ENCODE results near the gene ARL10. TPM values are rescaled to one million over a fixed set of nuclear protein-coding genes. Genes with fewer than 3 reads are reported as not detected.

The ARL10 gene
- total RNA-seq, 3 donors from 2014 or later (not counting 1 experiment from before 2014, with no cell fraction given) = 0.75 to 6.8 (median 6.7) TPM

- ATAC-seq (no peak), DNase-seq (no peak)
- H3K4me1 ChIP-seq (ENCODE audit: control insufficient read depth, insufficient read depth, low read length) = no peaks in the 10 kb centered on the region
- no peaks in the 10 kb centered on the region for H3K36me3 Mint-ChIP-seq
- H3K27me3 ChIP-seq (ENCODE audit: control insufficient read depth, insufficient read depth, low read length) = no peaks in the 10 kb centered on the region
- H3K27me3 Mint-ChIP-seq (ENCODE audit: low read depth in 2 of 2) = peaks cover 20 to 22% of the 10 kb centered on the region in 2 donors
- 100% methylated on average over 1 of the region's 1 CpG for WGBS (ENCODE audit: insufficient coverage)
- intact Hi-C loops (cut with micrococcal nuclease) = no loop called here
- no peak overlapping the region for H3K27ac Mint-ChIP-seq
- no peaks in the 10 kb centered on the region for H3K9me3 ChIP-seq (ENCODE audit: control insufficient read depth, insufficient read depth, low read length)
- H3K4me3 ChIP-seq (ENCODE audit: low read length) = no peak overlapping the region
- no peaks in the 10 kb centered on the region for H3K36me3 ChIP-seq (ENCODE audit: control insufficient read depth, insufficient read depth, low read length)
- no peak overlapping the region for H3K4me3 Mint-ChIP-seq
- H3K4me1 Mint-ChIP-seq = peaks cover 3% of the 10 kb centered on the region in 2 donors
- no peak overlapping the region for H3K27ac ChIP-seq (ENCODE audit: low read length)
- no peak for TF ChIP-seq CTCF (IDR thresholded peaks at IDR 0.05)
- no peaks in the 10 kb centered on the region for H3K9me3 Mint-ChIP-seq
These were observed 59.9 kb downstream of the ARL10 start for GRCh38 chr5:176425138-176425537.

GRCh38 chr5:176425791-176426190, 60.5 kb downstream of the ARL10 start:
- Histone ChIP-seq H3K27ac (ENCODE audit: low read length) (no peak overlapping the region), H3K9me3 (ENCODE audit: control insufficient read depth, insufficient read depth, low read length) (no peaks in the 10 kb centered on the region), H3K36me3 (ENCODE audit: control insufficient read depth, insufficient read depth, low read length) (no peaks in the 10 kb centered on the region), H3K4me3 (ENCODE audit: low read length) (no peak overlapping the region), H3K27me3 (ENCODE audit: control insufficient read depth, insufficient read depth, low read length) (no peaks in the 10 kb centered on the region), H3K4me1 (ENCODE audit: control insufficient read depth, insufficient read depth, low read length) (no peaks in the 10 kb centered on the region)
- no peak for DNase-seq
- Mint-ChIP-seq H3K27me3 (ENCODE audit: low read depth in 2 of 2) (peaks cover 16 to 22% of the 10 kb centered on the region in 2 donors), H3K27ac (no peak overlapping the region), H3K4me1 (peaks cover 4 to 9% of the 10 kb centered on the region in 2 donors), H3K4me3 (no peak overlapping the region), H3K9me3 (no peaks in the 10 kb centered on the region), H3K36me3 (no peaks in the 10 kb centered on the region)
- intact Hi-C loops (cut with micrococcal nuclease) = no loop called here
- ATAC-seq = no peak
- no peak for TF ChIP-seq CTCF (IDR thresholded peaks at IDR 0.05)
- WGBS (ENCODE audit: insufficient coverage) = 88% methylated on average over 1 of the region's 1 CpG

- H3K4me1 ChIP-seq (ENCODE audit: control insufficient read depth, insufficient read depth, low read length) = no peaks in the 10 kb centered on the region
- H3K27ac Mint-ChIP-seq = no peak overlapping the region
- no peaks in the 10 kb centered on the region for H3K36me3 Mint-ChIP-seq
- no peaks in the 10 kb centered on the region for H3K36me3 ChIP-seq (ENCODE audit: control insufficient read depth, insufficient read depth, low read length)
- ATAC-seq = no peak
- no peak for DNase-seq
- intact Hi-C loops (cut with micrococcal nuclease) = no loop called here
- H3K9me3 Mint-ChIP-seq = no peaks in the 10 kb centered on the region
- no peak overlapping the region for H3K4me3 Mint-ChIP-seq
- 100% methylated on average over 1 of the region's 1 CpG for WGBS (ENCODE audit: insufficient coverage)
- H3K27ac ChIP-seq (ENCODE audit: low read length) = no peak overlapping the region
- H3K4me3 ChIP-seq (ENCODE audit: low read length) = no peak overlapping the region
- peaks cover 9 to 13% of the 10 kb centered on the region in 2 donors for H3K27me3 Mint-ChIP-seq (ENCODE audit: low read depth in 2 of 2)
- H3K9me3 ChIP-seq (ENCODE audit: control insufficient read depth, insufficient read depth, low read length) = no peaks in the 10 kb centered on the region
- no peak for TF ChIP-seq CTCF (IDR thresholded peaks at IDR 0.05)
- H3K27me3 ChIP-seq (ENCODE audit: control insufficient read depth, insufficient read depth, low read length) = no peaks in the 10 kb centered on the region
- peaks cover 4 to 10% of the 10 kb centered on the region in 2 donors for H3K4me1 Mint-ChIP-seq
These were observed 61.6 kb downstream of the ARL10 start for GRCh38 chr5:176426876-176427275.

GRCh38 chr5:176427971-176428370, 62.7 kb downstream of the ARL10 start:
- Histone ChIP-seq H3K4me3 (ENCODE audit: low read length) (no peak overlapping the region), H3K4me1 (ENCODE audit: control insufficient read depth, insufficient read depth, low read length) (no peaks in the 10 kb centered on the region), H3K36me3 (ENCODE audit: control insufficient read depth, insufficient read depth, low read length) (no peaks in the 10 kb centered on the region), H3K27me3 (ENCODE audit: control insufficient read depth, insufficient read depth, low read length) (no peaks in the 10 kb centered on the region), H3K27ac (ENCODE audit: low read length) (no peak overlapping the region), H3K9me3 (ENCODE audit: control insufficient read depth, insufficient read depth, low read length) (no peaks in the 10 kb centered on the region)
- Mint-ChIP-seq H3K27me3 (ENCODE audit: low read depth in 2 of 2) (peaks cover 7 to 10% of the 10 kb centered on the region in 2 donors), H3K4me3 (no peak overlapping the region), H3K9me3 (no peaks in the 10 kb centered on the region), H3K27ac (no peak overlapping the region), H3K36me3 (no peaks in the 10 kb centered on the region), H3K4me1 (peaks cover 4 to 10% of the 10 kb centered on the region in 2 donors)
- ATAC-seq (no peak), DNase-seq (no peak)
- intact Hi-C loops (cut with micrococcal nuclease) = no loop called here
- 77% methylated on average over 4 of the region's 4 CpGs for WGBS (ENCODE audit: insufficient coverage)
- no peak for TF ChIP-seq CTCF (IDR thresholded peaks at IDR 0.05)

Data from natural killer cell (primary cell).